Smooth muscle cell (in vitro differentiated cells): Measurements from ENCODE around the gene RBMS3. TPM values are rescaled to one million over a fixed set of nuclear protein-coding genes. Genes with fewer than 3 reads are reported as not detected.
"Not testable (repeated sequence)": the region's sequence is repeated elsewhere in the genome, so short reads cannot be mapped to it uniquely, and the experiment has no call there.

Experiments used
- DNase-seq: peaks from one replicate; lab custom pipeline; 2025; ENCODE audit not compliant: unreplicated experiment; lab: John Stamatoyannopoulos, UW
- H2AFZ ChIP-seq: fragments of 200-600 bp; sonication (generic); 2 replicates; pipeline ENCODE4 v1.6.0; 2016; ENCODE audit warnings: antibody characterized with exemption, low read depth, mild to moderate bottlenecking
- H3F3A ChIP-seq: fragments of 200-600 bp; sonication (generic); 2 replicates; pipeline ENCODE4 v1.6.0; 2017; ENCODE audit warnings: antibody characterized with exemption, low read depth
- H3K27ac ChIP-seq: fragments of 200-600 bp; sonication (generic); 2 replicates; pipeline ENCODE4 v1.5.1; 2016; ENCODE audit warnings: low read depth, mild to moderate bottlenecking
- H3K27me3 ChIP-seq: fragments of 200-600 bp; sonication (generic); 2 replicates; pipeline ENCODE4 v1.6.1; 2016; ENCODE audit warnings: low read depth, mild to moderate bottlenecking
- H3K36me3 ChIP-seq: fragments of 200-600 bp; sonication (generic); 2 replicates; pipeline ENCODE4 v1.5.1; 2016; ENCODE audit warnings: low read depth
- H3K4me1 ChIP-seq: fragments of 200-600 bp; sonication (generic); 2 replicates; pipeline ENCODE4 v1.5.1; 2016; ENCODE audit warnings: low read depth
- H3K4me2 ChIP-seq: fragments of 200-600 bp; sonication (generic); 2 replicates; pipeline ENCODE4 v1.6.0; 2016; ENCODE audit warnings: mild to moderate bottlenecking
- H3K4me3 ChIP-seq: fragments of 200-600 bp; sonication (generic); 2 replicates; pipeline ENCODE4 v1.5.1; 2016; ENCODE audit warnings: mild to moderate bottlenecking
- H3K79me2 ChIP-seq: fragments of 200-600 bp; sonication (generic); 2 replicates; pipeline ENCODE4 v1.6.0; 2016; ENCODE audit warnings: low read depth, mild to moderate bottlenecking
- H3K9ac ChIP-seq: fragments of 200-600 bp; sonication (generic); 2 replicates; pipeline ENCODE4 v1.6.0; 2016; ENCODE audit warnings: low read depth
- H3K9me3 ChIP-seq: fragments of 200-600 bp; sonication (generic); replicated peaks from 2 replicates; pipeline ENCODE4 v1.5.1; 2016; ENCODE audit warnings: low read depth
- H4K20me1 ChIP-seq: fragments of 200-600 bp; sonication (generic); 2 replicates; pipeline ENCODE4 v1.6.0; 2016; ENCODE audit warnings: low read depth
- WGBS: methylation state at CpG from one replicate; pipeline ENCODE4 v1.1.7; 2016; ENCODE audit warnings: low lambda C conversion rate; 5-methylcytosine and 5-hydroxymethylcytosine counted together
- polyA plus RNA-seq: library from polyadenylated mRNA; unstranded; fragments of >200 nt; fragmentation: Nextera tagmentation; extraction: Ambion mirVana; gene quantifications from 2 replicates; pipeline ENCODE4 v1.2.1, GENCODE V29; 2016
- total RNA-seq: library from RNA; depleted of rRNA; stranded (reverse); fragments of >200 nt; gene quantifications from 2 replicates; pipeline ENCODE4 v1.2.3, GENCODE V29; 2014
- TF ChIP-seq, protein P1 (sequence below): fragments of 200-600 bp; sonication (generic); IDR thresholded peaks from 2 replicates; pipeline ENCODE4 v1.5.1; 2017; ENCODE audit warnings: borderline replicate concordance, mild to moderate bottlenecking, antibody characterized with exemption; ENCODE audit not compliant: insufficient read depth, poor library complexity, severe bottlenecking

The RBMS3 gene
- total and polyA plus RNA-seq, 2 experiments from 2014 or later, result 42.9 to 50.6 TPM

GRCh38 chr3:29319262-29319661, 38.4 kb downstream of the RBMS3 start:
- H2AFZ ChIP-seq, result no peak overlapping the region
- H3K27me3 ChIP-seq, result no peaks in the 10 kb centered on the region
- H3K27ac ChIP-seq, result no peak overlapping the region
- H3K9ac ChIP-seq, result no peak overlapping the region
- H3K9me3 ChIP-seq, result no peaks in the 10 kb centered on the region
- no peaks in the 10 kb centered on the region for H3K36me3 ChIP-seq
- no peak overlapping the region for H3K4me2 ChIP-seq
- H4K20me1 ChIP-seq, result peaks cover 38% of the 10 kb centered on the region
- H3K79me2 ChIP-seq, result peaks cover 100% of the 10 kb centered on the region
- H3K4me1 ChIP-seq, result peaks cover 10% of the 10 kb centered on the region
- H3F3A ChIP-seq, result no peaks in the 10 kb centered on the region
- no peak overlapping the region for H3K4me3 ChIP-seq
- no peak for DNase-seq
- TF ChIP-seq, protein P1, sequence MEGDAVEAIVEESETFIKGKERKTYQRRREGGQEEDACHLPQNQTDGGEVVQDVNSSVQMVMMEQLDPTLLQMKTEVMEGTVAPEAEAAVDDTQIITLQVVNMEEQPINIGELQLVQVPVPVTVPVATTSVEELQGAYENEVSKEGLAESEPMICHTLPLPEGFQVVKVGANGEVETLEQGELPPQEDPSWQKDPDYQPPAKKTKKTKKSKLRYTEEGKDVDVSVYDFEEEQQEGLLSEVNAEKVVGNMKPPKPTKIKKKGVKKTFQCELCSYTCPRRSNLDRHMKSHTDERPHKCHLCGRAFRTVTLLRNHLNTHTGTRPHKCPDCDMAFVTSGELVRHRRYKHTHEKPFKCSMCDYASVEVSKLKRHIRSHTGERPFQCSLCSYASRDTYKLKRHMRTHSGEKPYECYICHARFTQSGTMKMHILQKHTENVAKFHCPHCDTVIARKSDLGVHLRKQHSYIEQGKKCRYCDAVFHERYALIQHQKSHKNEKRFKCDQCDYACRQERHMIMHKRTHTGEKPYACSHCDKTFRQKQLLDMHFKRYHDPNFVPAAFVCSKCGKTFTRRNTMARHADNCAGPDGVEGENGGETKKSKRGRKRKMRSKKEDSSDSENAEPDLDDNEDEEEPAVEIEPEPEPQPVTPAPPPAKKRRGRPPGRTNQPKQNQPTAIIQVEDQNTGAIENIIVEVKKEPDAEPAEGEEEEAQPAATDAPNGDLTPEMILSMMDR, result no peak
- WGBS, result 78% methylated on average over 4 of the region's 4 CpGs

GRCh38 chr3:29319798-29320197, 38.9 kb downstream of the RBMS3 start:
- Histone ChIP-seq H3F3A (no peaks in the 10 kb centered on the region), H3K9me3 (no peaks in the 10 kb centered on the region), H3K36me3 (no peaks in the 10 kb centered on the region), H3K79me2 (peaks cover 100% of the 10 kb centered on the region), H3K4me1 (peaks cover 10% of the 10 kb centered on the region), H3K4me2 (no peak overlapping the region), H3K27ac (no peak overlapping the region), H3K9ac (no peak overlapping the region), H4K20me1 (peaks cover 37% of the 10 kb centered on the region), H3K27me3 (no peaks in the 10 kb centered on the region), H3K4me3 (no peak overlapping the region), H2AFZ (no peak overlapping the region)
- no peak for DNase-seq
- 49% methylated on average over 2 of the region's 2 CpGs for WGBS
- TF ChIP-seq, protein P1, result no peak

- no peak overlapping the region for H3K4me2 ChIP-seq
- no peaks in the 10 kb centered on the region for H3K36me3 ChIP-seq
- no peaks in the 10 kb centered on the region for H3K27me3 ChIP-seq
- H3K79me2 ChIP-seq, result peaks cover 100% of the 10 kb centered on the region
- H3K4me3 ChIP-seq, result no peak overlapping the region
- H3K9me3 ChIP-seq, result no peaks in the 10 kb centered on the region
- H3K27ac ChIP-seq, result no peak overlapping the region
- peaks cover 17% of the 10 kb centered on the region for H4K20me1 ChIP-seq
- H3K9ac ChIP-seq, result no peak overlapping the region
- peaks cover 4% of the 10 kb centered on the region for H3K4me1 ChIP-seq
- TF ChIP-seq, protein P1, result no peak
- no peak overlapping the region for H2AFZ ChIP-seq
- WGBS, result 95% methylated on average over 3 of the region's 3 CpGs
- DNase-seq, result no peak
- no peaks in the 10 kb centered on the region for H3F3A ChIP-seq
Observed at GRCh38 chr3:29322586-29322985, 41.7 kb downstream of the RBMS3 start.

DNA sequence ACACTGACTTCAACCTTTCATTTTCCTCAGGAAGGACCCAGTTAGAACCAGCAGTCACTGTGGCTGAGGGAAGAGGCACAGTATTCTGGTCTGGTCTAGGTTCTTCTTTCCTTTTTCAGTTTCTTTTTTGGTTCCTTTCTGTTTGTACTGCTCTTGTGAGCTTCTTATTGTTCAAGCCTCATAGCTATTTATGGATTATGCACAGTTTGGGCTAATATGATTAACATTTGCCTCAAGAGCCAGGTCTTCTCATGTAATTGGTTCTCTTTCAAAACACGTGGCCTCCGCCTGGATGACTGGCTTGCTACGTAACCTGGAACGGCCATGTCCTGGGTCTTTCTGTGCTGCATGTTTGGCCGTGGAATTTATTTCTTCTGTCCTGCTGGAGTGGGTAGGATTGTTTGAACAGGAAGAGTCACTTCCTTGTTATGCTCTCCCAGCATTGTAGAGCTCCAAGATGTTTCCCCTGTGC, 43.3 kb downstream of the RBMS3 start:
- Histone ChIP-seq H3K9me3 (no peaks in the 10 kb centered on the region), H3K9ac (peak overlapping the region; percentile 6), H2AFZ (no peak overlapping the region), H3K79me2 (peaks cover 100% of the 10 kb centered on the region), H3K4me2 (peak overlapping the region; percentile 60), H3K4me3 (no peak overlapping the region), H3K4me1 (no peaks in the 10 kb centered on the region), H3F3A (peaks cover under 1% of the 10 kb centered on the region), H3K27ac (peak overlapping the region; percentile 47), H3K27me3 (no peaks in the 10 kb centered on the region), H4K20me1 (peaks cover 11% of the 10 kb centered on the region), H3K36me3 (no peaks in the 10 kb centered on the region)
- WGBS, result 83% methylated on average over 5 of the region's 5 CpGs
- DNase-seq, result no peak
- TF ChIP-seq, protein P1, result no peak

- not testable (repeated sequence) for H3K27ac ChIP-seq, H4K20me1 ChIP-seq, DNase-seq, H3K9me3 ChIP-seq, H3K4me2 ChIP-seq, H3F3A ChIP-seq, H2AFZ ChIP-seq, H3K9ac ChIP-seq, H3K36me3 ChIP-seq, H3K4me1 ChIP-seq, H3K4me3 ChIP-seq, H3K27me3 ChIP-seq
- H3K79me2 ChIP-seq, result peaks cover 94% of the 10 kb centered on the region
- WGBS, result 95% methylated on average over 10 of the region's 10 CpGs
Observed at GRCh38 chr3:29326540-29326939, 45.7 kb downstream of the RBMS3 start.
